HG02759 (cell line): ENCODE data around the gene MC4R.
"Not testable (repeated sequence)": the region's sequence is repeated elsewhere in the genome, so short reads cannot be mapped to it uniquely, and the experiment has no call there.

Source experiments
- ATAC-seq: cut with Tn5 transposase; IDR thresholded peaks from one replicate; pipeline ENCODE4 v1.9.1; 2021; ENCODE audit warnings: mild to moderate bottlenecking, moderate library complexity; ENCODE audit not compliant: unreplicated experiment

The MC4R gene

DNA sequence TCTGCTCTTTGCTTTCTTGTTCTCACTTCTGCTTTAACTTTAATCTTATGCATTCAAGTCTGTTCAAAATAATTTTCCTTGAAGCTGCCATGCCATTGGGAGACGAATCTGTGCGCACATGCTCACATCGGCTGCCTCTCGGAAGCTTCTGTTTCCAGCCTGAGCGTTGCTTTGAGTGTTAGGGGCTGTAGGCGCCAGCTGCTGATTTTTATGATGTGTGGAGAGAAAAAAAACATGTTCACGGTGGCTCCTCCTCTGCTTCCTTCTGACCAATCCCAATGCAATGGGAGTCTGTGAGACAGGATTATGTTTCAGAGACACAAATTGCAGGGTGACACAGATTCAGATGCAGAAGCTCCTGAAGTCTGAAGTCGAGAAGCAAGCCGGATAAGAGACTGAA lies at the start of gene MC4R:
TSS of gene MC4R (minus strand) at position 180 of the 400 bp plus-strand sequence. CDS start 426 bp downstream, outside the sequence.
- ATAC-seq = no peak

GRCh38 chr18:60422306-60422705 lies 49.7 kb upstream of the MC4R start:
- not testable (repeated sequence) for ATAC-seq

DNA sequence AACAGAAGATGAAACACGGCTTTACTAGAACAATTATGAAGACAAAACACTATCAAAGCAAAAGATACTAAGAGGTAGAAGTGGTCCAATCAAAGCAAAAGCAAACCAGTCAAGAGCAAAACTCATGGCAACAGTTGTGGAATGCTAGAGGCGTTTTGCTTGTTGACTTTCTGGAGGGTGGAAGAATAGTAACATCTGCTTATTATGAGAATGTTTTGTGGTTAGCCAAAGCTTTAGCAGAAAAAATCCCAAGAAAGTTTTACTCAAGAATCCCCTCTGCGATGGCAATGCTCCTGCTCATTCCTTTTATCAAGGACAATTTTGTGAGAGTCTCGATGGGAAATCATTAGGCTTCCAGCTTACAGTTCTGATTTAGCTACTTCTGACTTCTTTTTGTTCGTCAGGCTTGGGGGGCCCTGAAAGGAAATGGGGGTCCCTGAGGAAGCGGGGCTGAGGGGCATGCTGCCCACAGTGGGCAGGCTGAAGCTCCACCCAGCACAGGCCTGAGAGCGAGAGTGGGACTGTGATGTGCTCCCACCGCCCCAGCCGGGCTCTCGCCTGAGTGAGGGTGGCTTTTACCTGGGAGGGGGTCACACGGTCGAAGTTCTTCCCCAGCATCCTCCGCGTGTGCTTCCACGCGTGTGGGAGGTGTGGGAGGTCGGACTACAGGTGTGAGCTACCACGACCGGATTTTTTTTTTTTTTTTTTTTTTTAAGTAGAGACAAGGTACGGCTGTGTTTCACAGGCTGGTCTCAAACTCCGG lies 49.0 kb upstream of the MC4R start:
- no peak for ATAC-seq

DNA sequence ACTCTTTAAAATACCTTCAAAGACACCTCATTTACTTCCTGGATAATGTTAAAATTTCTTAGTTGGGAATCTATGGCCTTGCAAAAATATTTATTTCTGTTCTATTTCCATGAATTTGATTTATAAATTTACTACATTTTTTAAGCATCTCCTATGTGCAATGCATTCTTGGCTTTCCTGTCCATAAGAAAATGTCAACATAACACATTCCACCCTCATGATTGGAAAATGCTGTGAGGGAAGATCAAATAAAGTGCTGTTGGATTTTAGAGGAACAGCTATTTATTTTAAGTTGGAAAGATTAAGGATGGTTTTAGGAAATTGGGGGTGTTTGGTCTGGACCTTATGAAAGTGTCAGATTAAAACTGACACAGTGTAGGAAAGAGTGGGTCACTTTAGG lies 45.4 kb upstream of the MC4R start:
- no peak for ATAC-seq

DNA sequence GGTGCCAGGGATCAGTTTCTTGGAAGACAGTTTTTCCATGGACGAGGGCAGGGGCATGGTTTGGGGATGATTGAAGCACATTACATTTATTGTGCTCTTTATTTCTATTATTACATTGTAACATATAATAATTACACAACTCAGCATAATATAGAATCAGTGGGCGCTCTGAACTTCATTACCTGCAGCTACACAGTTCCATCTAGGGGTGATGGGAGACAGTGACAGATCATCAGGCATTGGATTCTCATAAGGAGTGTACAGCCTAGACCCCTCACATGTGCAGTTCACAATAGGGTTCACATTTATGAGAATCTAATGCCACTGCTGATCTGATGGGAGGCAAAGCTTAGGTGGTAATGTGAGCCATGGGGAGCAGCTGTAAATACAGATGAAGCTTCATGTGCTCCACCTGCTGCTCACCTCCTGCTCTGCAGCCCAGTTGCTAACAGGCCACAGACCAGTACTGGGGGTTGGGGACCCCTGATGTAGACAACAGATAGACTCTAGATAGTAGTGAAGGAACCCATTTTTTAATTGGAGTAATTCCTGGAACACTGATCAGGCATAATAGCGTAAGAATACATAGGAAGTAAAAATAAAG lies 41.5 kb upstream of the MC4R start:
- peak; percentile 77 for ATAC-seq

DNA sequence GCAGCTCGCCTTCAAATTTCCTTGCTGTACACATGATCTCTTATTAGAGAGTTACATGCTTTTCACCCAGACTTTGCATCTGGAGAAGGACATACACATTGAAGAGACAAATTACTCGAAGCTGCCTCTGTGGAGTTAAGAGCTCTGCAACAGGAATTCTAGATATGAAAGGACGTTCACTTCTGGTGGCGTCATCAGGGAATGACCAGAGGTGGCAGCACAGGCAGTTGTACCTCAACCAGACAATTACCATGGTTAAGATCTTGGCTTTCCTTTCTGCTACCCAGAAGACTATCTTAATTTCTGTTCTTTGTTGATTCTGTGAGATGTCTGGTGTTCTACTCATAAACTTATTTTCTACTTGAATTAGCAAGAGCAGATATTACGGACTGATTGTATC lies 39.1 kb upstream of the MC4R start:
- ATAC-seq = no peak

GRCh38 chr18:60406721-60407120 lies 34.1 kb upstream of the MC4R start:
- no peak for ATAC-seq

DNA sequence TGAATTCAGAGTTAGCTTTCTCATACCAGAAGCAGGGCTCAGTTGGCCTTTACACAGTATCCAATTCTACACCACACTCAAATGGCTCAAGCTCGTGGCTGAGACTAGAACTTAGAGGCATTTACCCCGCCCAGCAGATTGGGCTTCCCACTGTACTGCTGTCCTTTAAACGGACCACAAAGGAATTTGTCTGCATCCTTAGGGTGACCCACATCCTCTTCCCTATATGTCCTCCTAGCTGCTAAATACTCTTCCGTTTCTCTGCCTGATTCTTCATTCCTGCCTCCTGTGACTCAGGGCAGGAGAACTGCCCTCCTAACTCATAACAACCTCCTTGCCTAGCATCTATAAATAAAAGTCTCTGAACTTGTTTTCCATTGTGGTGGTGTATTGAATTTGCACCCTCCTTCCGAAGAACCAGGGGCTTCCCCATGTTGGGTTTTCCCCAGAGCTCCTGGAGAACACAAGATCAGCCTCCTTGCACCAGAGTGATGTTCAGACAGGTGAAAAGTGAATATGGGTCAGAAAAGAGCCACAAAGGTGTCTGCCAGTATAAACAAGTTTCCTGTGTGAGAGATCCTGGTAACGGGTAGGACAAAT lies 32.0 kb upstream of the MC4R start:
- ATAC-seq = no peak

- no peak for ATAC-seq
These were observed 28.8 kb upstream of the MC4R start for GRCh38 chr18:60401346-60401745.

DNA sequence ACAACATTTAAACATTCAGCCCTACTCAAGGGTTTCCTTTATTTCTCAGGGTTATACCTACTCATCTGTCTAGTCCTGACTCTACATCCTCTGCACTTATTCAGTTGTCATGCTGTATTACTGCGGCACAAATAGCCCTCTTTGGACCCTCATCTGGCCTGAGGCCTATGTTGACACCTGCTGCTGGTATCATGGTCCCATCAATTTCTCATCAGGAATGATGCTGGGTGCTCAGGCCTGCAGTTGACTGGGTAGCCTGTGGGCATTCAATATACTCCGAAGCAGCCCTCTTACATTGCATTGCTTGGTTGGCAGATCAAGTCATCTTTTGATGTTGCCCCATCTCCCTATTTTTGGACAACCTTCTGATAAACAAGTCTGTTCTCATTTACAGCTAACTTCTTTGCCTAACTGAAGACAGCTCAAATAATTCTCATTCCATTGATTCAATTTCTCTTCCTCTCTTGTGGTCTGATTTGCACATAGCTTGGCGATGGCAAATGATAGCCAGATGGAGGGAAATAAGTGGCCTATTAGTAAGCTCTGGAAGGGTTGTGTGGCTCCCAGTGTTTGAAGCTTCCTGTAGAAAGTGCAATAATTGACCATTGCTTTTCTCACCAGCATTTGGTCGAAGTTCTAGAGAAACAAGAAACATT lies 19.1 kb upstream of the MC4R start:
- ATAC-seq = no peak

GRCh38 chr18:60389314-60389713 lies 16.7 kb upstream of the MC4R start:
- no peak for ATAC-seq

- no peak for ATAC-seq
These were observed 13.1 kb upstream of the MC4R start for GRCh38 chr18:60385693-60386092.

DNA sequence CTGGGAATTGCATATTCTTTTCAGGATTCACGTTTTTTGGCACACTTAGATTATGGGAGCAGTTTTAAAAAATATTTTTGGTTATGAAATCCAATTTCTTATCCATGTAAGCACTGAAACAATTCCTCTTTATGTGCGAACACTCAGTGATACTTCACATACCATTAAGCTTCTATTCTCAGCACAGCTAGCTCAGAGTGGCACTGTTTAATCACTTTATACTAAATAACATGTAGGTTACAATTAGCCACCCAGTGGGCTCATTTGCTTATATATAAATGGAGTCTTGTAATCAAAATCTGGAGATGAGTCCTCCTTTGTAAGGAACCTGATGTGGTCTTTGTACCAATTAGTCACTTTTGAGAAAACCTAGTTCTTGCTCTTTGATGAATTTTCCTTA lies 11.3 kb upstream of the MC4R start:
- no peak for ATAC-seq

DNA sequence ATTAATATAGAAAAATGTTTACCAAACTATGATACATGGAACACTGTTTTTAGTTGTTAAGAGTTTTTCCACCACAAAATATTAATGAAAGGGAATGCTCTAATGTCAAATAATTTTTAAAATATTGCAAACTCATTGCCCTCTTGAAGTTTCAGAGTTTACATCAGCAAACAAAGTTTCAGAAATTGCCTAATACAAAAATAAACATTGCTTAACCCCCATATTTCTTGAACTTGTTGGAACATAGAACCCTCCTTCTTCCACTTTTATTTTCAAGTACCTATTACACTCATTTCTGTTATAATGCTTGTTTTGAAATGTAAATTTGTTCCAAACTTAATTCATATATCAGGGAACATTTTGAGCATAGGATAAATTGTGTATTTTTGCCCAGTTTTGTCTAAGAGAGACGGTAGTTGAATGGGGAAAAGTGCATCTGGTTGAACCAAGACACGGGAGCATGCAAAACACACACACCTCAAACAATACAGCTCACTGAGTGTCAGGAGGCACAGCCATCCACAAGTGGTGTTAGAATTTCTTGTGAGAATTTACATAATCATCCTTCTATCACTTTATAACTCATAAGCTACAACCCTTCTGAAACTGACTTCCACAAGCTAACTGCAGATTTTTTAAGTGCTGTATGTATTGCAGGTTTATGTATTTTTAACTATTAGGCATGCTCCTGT lies 5.3 kb upstream of the MC4R start:
- no peak for ATAC-seq

- no peak for ATAC-seq
These were observed 443 bp downstream of the MC4R start for GRCh38 chr18:60372132-60372531.

DNA sequence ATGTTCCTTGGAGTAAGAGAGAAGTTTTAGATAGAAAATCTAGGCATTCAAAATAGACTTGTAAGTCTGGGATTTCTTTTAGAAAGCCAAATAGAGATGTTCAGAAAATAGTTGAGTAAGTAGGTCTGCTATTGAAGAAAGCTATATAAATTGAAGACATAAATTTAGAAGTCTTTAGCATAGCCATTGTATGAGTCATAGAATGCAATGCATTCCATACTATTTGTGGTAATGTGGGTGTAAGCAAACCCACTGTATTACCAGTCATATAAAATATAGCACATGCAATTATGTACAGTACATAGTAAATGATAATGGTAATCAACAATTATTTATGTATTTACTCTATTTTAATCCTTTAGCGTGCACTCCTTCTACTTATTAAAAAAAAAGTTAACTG lies 14.1 kb downstream of the MC4R start:
- ATAC-seq = no peak

DNA sequence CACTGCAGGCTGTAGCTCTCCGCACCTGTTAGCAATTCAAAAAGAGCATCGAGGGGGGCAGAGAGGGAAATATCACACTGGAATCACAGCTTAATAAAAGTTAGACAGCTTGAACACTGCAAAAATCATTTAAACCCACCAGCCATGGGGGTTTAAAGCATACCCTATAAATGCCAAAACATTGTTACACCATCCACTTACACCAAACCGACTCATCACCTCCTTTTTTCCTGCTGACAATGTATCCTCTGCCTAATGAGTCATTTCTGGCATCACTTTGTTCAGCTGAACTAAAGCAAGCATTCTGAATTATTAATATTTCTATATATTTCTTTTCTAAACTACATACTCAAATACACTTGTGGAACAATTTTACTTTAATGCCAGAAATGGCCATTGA lies 21.6 kb downstream of the MC4R start:
- ATAC-seq = no peak

- ATAC-seq = no peak
These were observed 22.4 kb downstream of the MC4R start for GRCh38 chr18:60350150-60350549.

- no peak for ATAC-seq
These were observed 25.0 kb downstream of the MC4R start for GRCh38 chr18:60347526-60348045.

- ATAC-seq = no peak
These were observed 33.6 kb downstream of the MC4R start for GRCh38 chr18:60339018-60339417.

DNA sequence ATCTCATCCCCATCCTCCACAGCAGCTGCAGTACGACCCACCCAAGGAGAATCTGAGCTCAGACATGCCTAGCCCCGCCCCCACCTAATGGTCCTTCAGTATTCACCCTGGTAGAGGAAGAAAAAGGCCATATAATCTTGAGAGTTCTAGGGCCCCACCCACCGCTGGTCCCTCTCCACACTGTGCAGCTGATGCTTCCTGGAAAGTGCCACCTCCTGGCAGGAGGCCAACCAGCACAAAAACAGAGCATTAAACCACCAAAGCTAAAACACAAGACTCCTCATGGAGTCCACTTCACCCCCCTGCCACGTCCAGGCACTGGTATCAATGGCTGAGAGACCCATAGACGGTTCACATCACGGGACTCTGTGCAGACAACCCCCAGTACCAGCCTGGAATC lies 40.7 kb downstream of the MC4R start:
- ATAC-seq = no peak
